H1 (cell line): ENCODE data around the gene OR7D2. TPM values are rescaled to one million over a fixed set of nuclear protein-coding genes. Genes with fewer than 3 reads are reported as not detected.

Source experiments
- GABPA ChIP-seq: IDR thresholded peaks from 2 replicates; pipeline ENCODE4 v1.6.1; 2011; ENCODE audit warnings: mild to moderate bottlenecking, low read length, moderate library complexity, borderline replicate concordance; ENCODE audit not compliant: insufficient read depth
- JUN ChIP-seq: IDR thresholded peaks from 2 replicates; pipeline ENCODE4 v1.6.1; 2011; ENCODE audit warnings: low read depth, mild to moderate bottlenecking, improper control_type of control experiment, low read length
- MAX ChIP-seq: IDR thresholded peaks from 2 replicates; pipeline ENCODE4 v1.6.1; 2012; ENCODE audit warnings: inconsistent platforms
- POU5F1 ChIP-seq: IDR thresholded peaks from 2 replicates; pipeline ENCODE4 v1.6.1; 2011; ENCODE audit warnings: low read depth, mild to moderate bottlenecking, low read length, moderate library complexity
- RAD21 ChIP-seq, 2 experiments: IDR thresholded peaks in 1 of 2; conservative IDR thresholded peaks in 1 of 2; 2 replicates each; pipeline ENCODE4 v1.6.1; 2011; ENCODE audit warnings: low read depth in 2 of 2, low read length in 2 of 2, improper control_type of control experiment in 1 of 2, inconsistent platforms in 1 of 2, mild to moderate bottlenecking in 1 of 2, moderate library complexity in 1 of 2
- SIRT6 ChIP-seq: IDR thresholded peaks from one replicate; pipeline ENCODE4 v1.7.1; 2012; ENCODE audit warnings: low read length, inconsistent platforms
- TBP ChIP-seq: IDR thresholded peaks from 2 replicates; pipeline ENCODE4 v1.6.1; 2011; ENCODE audit warnings: low read depth, low read length, improper control_type of control experiment
- TCF12 ChIP-seq: IDR thresholded peaks from 2 replicates; pipeline ENCODE4 v1.6.1; 2011; ENCODE audit warnings: low read depth, mild to moderate bottlenecking, low read length
- YY1 ChIP-seq: IDR thresholded peaks from 2 replicates; pipeline ENCODE4 v1.6.1; 2011; ENCODE audit warnings: low read depth, mild to moderate bottlenecking, low read length
- polyA plus RNA-seq, 7 experiments: library from polyadenylated mRNA; depleted of rRNA in 3 of 7; stranded (reverse) in 5 of 7; unstranded in 2 of 7; fragments of >200 nt in 5 of 7; fragments of 200-250 nt in 2 of 7; gene quantifications; 1 replicate in 5 of 7; 2 replicates in 1 of 7; 4 replicates in 1 of 7; pipeline versions ENCODE4 v1.2.1 to v1.2.3, GENCODE V29; 2011 to 2013; ENCODE audit warnings: missing spikeins in 2 of 7, mixed read lengths in 2 of 7
- total RNA-seq: library from RNA; stranded (reverse); fragmentation: NEBNext Ultra II Directional; extraction: Animal tissue kit (Norgen Biotek cat#: 25700); gene quantifications from 2 replicates; pipeline ENCODE4 v1.2.1, GENCODE V29; 2021
- TF ChIP-seq, protein P1 (sequence below): fragments of 300-600 bp; sonication (generic); IDR thresholded peaks from 2 replicates; pipeline ENCODE4 v1.7.1; 2012; ENCODE audit warnings: low read length, moderate library complexity, mild to moderate bottlenecking, inconsistent platforms; ENCODE audit not compliant: insufficient replicate concordance

OR7D2 gene
- total and polyA plus RNA-seq, 2 of the 8 experiments (the other 6 are each of a cell fraction or from before 2014, with no cell fraction given) = 0.02 TPM; not detected in 1

DNA sequence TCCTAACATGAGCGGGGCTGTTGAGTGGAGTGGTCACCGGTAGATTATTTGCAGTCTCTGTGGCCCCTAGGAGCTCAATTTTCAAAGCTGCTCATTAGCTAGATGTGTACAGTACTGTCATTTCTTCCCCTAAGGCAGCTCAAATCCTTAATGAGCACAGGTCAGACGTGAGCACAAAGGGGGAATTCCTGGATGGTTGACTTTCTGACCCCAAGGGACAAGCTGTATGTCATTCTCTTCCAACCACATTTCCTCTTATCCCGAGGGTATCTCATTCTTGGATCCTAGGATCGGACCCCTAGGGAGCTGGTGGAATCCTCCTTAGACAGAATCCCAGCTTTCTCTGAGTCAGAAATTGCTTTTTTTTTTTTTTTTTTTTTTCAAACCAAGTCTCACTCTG, 46.4 kb upstream of the OR7D2 start (continued):
- TF ChIP-seq, protein P1, sequence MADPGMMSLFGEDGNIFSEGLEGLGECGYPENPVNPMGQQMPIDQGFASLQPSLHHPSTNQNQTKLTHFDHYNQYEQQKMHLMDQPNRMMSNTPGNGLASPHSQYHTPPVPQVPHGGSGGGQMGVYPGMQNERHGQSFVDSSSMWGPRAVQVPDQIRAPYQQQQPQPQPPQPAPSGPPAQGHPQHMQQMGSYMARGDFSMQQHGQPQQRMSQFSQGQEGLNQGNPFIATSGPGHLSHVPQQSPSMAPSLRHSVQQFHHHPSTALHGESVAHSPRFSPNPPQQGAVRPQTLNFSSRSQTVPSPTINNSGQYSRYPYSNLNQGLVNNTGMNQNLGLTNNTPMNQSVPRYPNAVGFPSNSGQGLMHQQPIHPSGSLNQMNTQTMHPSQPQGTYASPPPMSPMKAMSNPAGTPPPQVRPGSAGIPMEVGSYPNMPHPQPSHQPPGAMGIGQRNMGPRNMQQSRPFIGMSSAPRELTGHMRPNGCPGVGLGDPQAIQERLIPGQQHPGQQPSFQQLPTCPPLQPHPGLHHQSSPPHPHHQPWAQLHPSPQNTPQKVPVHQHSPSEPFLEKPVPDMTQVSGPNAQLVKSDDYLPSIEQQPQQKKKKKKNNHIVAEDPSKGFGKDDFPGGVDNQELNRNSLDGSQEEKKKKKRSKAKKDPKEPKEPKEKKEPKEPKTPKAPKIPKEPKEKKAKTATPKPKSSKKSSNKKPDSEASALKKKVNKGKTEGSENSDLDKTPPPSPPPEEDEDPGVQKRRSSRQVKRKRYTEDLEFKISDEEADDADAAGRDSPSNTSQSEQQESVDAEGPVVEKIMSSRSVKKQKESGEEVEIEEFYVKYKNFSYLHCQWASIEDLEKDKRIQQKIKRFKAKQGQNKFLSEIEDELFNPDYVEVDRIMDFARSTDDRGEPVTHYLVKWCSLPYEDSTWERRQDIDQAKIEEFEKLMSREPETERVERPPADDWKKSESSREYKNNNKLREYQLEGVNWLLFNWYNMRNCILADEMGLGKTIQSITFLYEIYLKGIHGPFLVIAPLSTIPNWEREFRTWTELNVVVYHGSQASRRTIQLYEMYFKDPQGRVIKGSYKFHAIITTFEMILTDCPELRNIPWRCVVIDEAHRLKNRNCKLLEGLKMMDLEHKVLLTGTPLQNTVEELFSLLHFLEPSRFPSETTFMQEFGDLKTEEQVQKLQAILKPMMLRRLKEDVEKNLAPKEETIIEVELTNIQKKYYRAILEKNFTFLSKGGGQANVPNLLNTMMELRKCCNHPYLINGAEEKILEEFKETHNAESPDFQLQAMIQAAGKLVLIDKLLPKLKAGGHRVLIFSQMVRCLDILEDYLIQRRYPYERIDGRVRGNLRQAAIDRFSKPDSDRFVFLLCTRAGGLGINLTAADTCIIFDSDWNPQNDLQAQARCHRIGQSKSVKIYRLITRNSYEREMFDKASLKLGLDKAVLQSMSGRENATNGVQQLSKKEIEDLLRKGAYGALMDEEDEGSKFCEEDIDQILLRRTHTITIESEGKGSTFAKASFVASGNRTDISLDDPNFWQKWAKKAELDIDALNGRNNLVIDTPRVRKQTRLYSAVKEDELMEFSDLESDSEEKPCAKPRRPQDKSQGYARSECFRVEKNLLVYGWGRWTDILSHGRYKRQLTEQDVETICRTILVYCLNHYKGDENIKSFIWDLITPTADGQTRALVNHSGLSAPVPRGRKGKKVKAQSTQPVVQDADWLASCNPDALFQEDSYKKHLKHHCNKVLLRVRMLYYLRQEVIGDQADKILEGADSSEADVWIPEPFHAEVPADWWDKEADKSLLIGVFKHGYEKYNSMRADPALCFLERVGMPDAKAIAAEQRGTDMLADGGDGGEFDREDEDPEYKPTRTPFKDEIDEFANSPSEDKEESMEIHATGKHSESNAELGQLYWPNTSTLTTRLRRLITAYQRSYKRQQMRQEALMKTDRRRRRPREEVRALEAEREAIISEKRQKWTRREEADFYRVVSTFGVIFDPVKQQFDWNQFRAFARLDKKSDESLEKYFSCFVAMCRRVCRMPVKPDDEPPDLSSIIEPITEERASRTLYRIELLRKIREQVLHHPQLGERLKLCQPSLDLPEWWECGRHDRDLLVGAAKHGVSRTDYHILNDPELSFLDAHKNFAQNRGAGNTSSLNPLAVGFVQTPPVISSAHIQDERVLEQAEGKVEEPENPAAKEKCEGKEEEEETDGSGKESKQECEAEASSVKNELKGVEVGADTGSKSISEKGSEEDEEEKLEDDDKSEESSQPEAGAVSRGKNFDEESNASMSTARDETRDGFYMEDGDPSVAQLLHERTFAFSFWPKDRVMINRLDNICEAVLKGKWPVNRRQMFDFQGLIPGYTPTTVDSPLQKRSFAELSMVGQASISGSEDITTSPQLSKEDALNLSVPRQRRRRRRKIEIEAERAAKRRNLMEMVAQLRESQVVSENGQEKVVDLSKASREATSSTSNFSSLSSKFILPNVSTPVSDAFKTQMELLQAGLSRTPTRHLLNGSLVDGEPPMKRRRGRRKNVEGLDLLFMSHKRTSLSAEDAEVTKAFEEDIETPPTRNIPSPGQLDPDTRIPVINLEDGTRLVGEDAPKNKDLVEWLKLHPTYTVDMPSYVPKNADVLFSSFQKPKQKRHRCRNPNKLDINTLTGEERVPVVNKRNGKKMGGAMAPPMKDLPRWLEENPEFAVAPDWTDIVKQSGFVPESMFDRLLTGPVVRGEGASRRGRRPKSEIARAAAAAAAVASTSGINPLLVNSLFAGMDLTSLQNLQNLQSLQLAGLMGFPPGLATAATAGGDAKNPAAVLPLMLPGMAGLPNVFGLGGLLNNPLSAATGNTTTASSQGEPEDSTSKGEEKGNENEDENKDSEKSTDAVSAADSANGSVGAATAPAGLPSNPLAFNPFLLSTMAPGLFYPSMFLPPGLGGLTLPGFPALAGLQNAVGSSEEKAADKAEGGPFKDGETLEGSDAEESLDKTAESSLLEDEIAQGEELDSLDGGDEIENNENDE = no peak
- TF ChIP-seq POU5F1 (no peak), SIRT6 (no peak), RAD21 (IDR thresholded peaks at IDR 0.05 in 1 of 2, conservative IDR thresholded peaks at IDR 0.05 in 1 of 2; ENCODE audit: low read depth in 2 of 2, low read length in 2 of 2) (no peak), JUN (no peak), TBP (no peak), TCF12 (no peak), YY1 (no peak), MAX (no peak), GABPA (no peak)
